SU-DHL-6 (cell line): ENCODE results near the gene PROKR1.

Experiments used
- H2AFZ ChIP-seq: fragments of 200-600 bp; sonication (generic); 2 replicates; pipeline ENCODE4 v1.6.1; 2014; ENCODE audit warnings: low read depth, mild to moderate bottlenecking, moderate library complexity, mixed read lengths, antibody characterized with exemption, low read length; ENCODE audit not compliant: severe bottlenecking
- H3F3A ChIP-seq: fragments of 200-600 bp; shearing (Covaris generic); 2 replicates; pipeline ENCODE4 v1.6.0; 2016; ENCODE audit warnings: antibody characterized with exemption, mild to moderate bottlenecking; ENCODE audit not compliant: insufficient read depth
- H3K27ac ChIP-seq: fragments of 200-600 bp; sonication (generic); 2 replicates; pipeline ENCODE4 v1.5.1; 2016; ENCODE audit warnings: low read depth, mild to moderate bottlenecking, low read length, moderate library complexity, mixed read lengths
- H3K27me3 ChIP-seq: fragments of 200-600 bp; sonication (generic), shearing (Covaris generic); 2 replicates; pipeline ENCODE4 v1.6.0; 2014; ENCODE audit warnings: mild to moderate bottlenecking, low read length
- H3K36me3 ChIP-seq: fragments of 200-600 bp; sonication (generic); 2 replicates; pipeline ENCODE4 v1.6.1; 2014; ENCODE audit warnings: mild to moderate bottlenecking, low read length, mixed read lengths
- H3K4me2 ChIP-seq: fragments of 300-600, 200-600 bp; shearing (Covaris generic), sonication (generic); 2 replicates; pipeline ENCODE4 v1.6.0; 2014; ENCODE audit warnings: low read length, low read depth, mild to moderate bottlenecking; ENCODE audit not compliant: poor library complexity, severe bottlenecking
- H3K4me3 ChIP-seq: fragments of 200-600 bp; sonication (generic); 2 replicates; pipeline ENCODE4 v1.5.1; 2014; ENCODE audit warnings: antibody characterized with exemption, low read length, mild to moderate bottlenecking, mixed read lengths; ENCODE audit not compliant: insufficient read depth, poor library complexity, severe bottlenecking
- H3K79me2 ChIP-seq: fragments of 200-600 bp; sonication (generic); 2 replicates; pipeline ENCODE4 v1.6.1; 2014; ENCODE audit warnings: mild to moderate bottlenecking, low read length, moderate library complexity; ENCODE audit not compliant: insufficient read depth
- H3K9ac ChIP-seq: fragments of 200-600 bp; sonication (generic); 2 replicates; pipeline ENCODE4 v1.7.0; 2014; ENCODE audit warnings: mild to moderate bottlenecking, low read length
- H3K9me2 ChIP-seq: fragments of 200-600 bp; sonication (generic); replicated peaks from 2 replicates; pipeline ENCODE4 v1.6.1; 2014; ENCODE audit warnings: low read length; ENCODE audit not compliant: insufficient read depth
- H3K9me3 ChIP-seq: fragments of 200-600 bp; sonication (generic); 2 replicates; pipeline ENCODE4 v1.6.1; 2014; ENCODE audit warnings: low read length, mixed read lengths; ENCODE audit not compliant: insufficient read depth
- H4K20me1 ChIP-seq: fragments of 200-600 bp; sonication (generic); 2 replicates; pipeline ENCODE4 v1.6.1; 2014; ENCODE audit warnings: low read depth, mild to moderate bottlenecking, antibody characterized with exemption, low read length, moderate library complexity, mixed read lengths
- EZH2phosphoT487 ChIP-seq: fragments of 200-600 bp; sonication (generic), shearing (Covaris generic); conservative IDR thresholded peaks from 2 replicates; pipeline ENCODE4 v1.6.1; 2018; ENCODE audit warnings: mild to moderate bottlenecking, antibody characterized with exemption, low read length, moderate library complexity, mixed read lengths
- TF ChIP-seq, protein P1 (sequence below): fragments of 200-600 bp; sonication (generic); IDR thresholded peaks from one replicate; pipeline ENCODE4 v1.5.1; 2017; ENCODE audit warnings: antibody characterized with exemption, mild to moderate bottlenecking, low read length, moderate library complexity; ENCODE audit not compliant: insufficient read depth, poor library complexity, severe bottlenecking

PROKR1 gene

GRCh38 chr2:68637047-68637446, 6.3 kb upstream of the PROKR1 start:
- no peak overlapping the region for H3K4me2 ChIP-seq
- no peaks in the 10 kb centered on the region for H3K27me3 ChIP-seq
- no peaks in the 10 kb centered on the region for H3K9me2 ChIP-seq
- no peak overlapping the region for H3K9ac ChIP-seq
- no peak overlapping the region for H3K27ac ChIP-seq
- no peaks in the 10 kb centered on the region for H3K9me3 ChIP-seq
- no peak overlapping the region for H2AFZ ChIP-seq
- H3K4me3 ChIP-seq: no peak overlapping the region
- no peaks in the 10 kb centered on the region for H3K79me2 ChIP-seq
- no peaks in the 10 kb centered on the region for H3F3A ChIP-seq
- TF ChIP-seq, protein P1, sequence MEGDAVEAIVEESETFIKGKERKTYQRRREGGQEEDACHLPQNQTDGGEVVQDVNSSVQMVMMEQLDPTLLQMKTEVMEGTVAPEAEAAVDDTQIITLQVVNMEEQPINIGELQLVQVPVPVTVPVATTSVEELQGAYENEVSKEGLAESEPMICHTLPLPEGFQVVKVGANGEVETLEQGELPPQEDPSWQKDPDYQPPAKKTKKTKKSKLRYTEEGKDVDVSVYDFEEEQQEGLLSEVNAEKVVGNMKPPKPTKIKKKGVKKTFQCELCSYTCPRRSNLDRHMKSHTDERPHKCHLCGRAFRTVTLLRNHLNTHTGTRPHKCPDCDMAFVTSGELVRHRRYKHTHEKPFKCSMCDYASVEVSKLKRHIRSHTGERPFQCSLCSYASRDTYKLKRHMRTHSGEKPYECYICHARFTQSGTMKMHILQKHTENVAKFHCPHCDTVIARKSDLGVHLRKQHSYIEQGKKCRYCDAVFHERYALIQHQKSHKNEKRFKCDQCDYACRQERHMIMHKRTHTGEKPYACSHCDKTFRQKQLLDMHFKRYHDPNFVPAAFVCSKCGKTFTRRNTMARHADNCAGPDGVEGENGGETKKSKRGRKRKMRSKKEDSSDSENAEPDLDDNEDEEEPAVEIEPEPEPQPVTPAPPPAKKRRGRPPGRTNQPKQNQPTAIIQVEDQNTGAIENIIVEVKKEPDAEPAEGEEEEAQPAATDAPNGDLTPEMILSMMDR: no peak
- no peak for TF ChIP-seq EZH2phosphoT487
- H4K20me1 ChIP-seq: no peaks in the 10 kb centered on the region
- H3K36me3 ChIP-seq: no peaks in the 10 kb centered on the region

- no peak overlapping the region for H3K9ac ChIP-seq
- TF ChIP-seq EZH2phosphoT487: no peak
- TF ChIP-seq, protein P1: no peak
- H3K79me2 ChIP-seq: no peaks in the 10 kb centered on the region
- H3K9me3 ChIP-seq: no peaks in the 10 kb centered on the region
- no peaks in the 10 kb centered on the region for H4K20me1 ChIP-seq
- no peaks in the 10 kb centered on the region for H3K9me2 ChIP-seq
- no peaks in the 10 kb centered on the region for H3K36me3 ChIP-seq
- no peaks in the 10 kb centered on the region for H3F3A ChIP-seq
- no peak overlapping the region for H3K27ac ChIP-seq
- no peak overlapping the region for H3K4me2 ChIP-seq
- no peak overlapping the region for H3K4me3 ChIP-seq
- H3K27me3 ChIP-seq: no peaks in the 10 kb centered on the region
- H2AFZ ChIP-seq: no peak overlapping the region
These were observed 601 bp downstream of the PROKR1 start for GRCh38 chr2:68643874-68644485.

- Histone ChIP-seq H3K9me2 (no peaks in the 10 kb centered on the region), H3K9ac (no peak overlapping the region), H3F3A (no peaks in the 10 kb centered on the region), H3K9me3 (no peaks in the 10 kb centered on the region), H3K79me2 (no peaks in the 10 kb centered on the region), H4K20me1 (no peaks in the 10 kb centered on the region), H3K4me2 (no peak overlapping the region), H3K36me3 (no peaks in the 10 kb centered on the region), H3K27me3 (no peaks in the 10 kb centered on the region), H3K27ac (no peak overlapping the region), H2AFZ (no peak overlapping the region), H3K4me3 (no peak overlapping the region)
- TF ChIP-seq EZH2phosphoT487: no peak
- TF ChIP-seq, protein P1: no peak
These were observed 2.1 kb downstream of the PROKR1 start for GRCh38 chr2:68645523-68645922.
